ENCODE measurements around the gene KREMEN1. TPM values are rescaled to one million over a fixed set of nuclear protein-coding genes. Genes with fewer than 3 reads are reported as not detected.

KREMEN1 gene
- total and polyA plus RNA-seq, 2 of the 4 experiments (the other 2 are of a cell fraction) = 2.9 to 4.6 TPM

DNA sequence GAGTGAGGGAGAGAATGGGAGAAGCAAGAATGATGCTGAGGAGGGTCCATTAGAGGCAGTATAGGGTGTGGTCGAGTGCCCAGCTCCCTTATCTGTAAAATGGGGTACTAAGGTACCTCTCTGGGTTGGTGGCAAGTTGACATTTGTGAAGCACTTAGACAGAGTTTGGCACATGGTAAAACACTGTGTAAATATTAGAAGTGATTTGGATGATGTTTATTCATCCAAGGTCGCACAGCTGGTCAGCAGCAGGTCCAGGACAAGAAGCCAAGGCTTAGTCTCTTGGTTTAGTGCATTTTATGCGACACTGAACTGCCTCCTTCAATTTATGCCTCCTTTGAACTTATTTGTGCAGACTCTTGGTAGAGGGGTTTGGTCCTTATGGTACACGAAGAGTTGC is 19.4 kb downstream of the KREMEN1 start:
- in situ Hi-C loops (cut with MboI; ENCODE audit: low sequenced_read_pairs) (no loop called here), intact Hi-C loops (cut with micrococcal nuclease) (no loop called here), dilution Hi-C loops (cut with HindIII; ENCODE audit: low sequenced_read_pairs, unreplicated experiment) (no loop called here)
- Histone ChIP-seq H2AK9ac (replicated peaks; ENCODE audit: low read depth, low read length, poor library complexity) (no peak overlapping the region), H3K79me1 (ENCODE audit: low read depth in 1 of 2, low read length in 2 of 2) (no peaks in the 10 kb centered on the region; a peak in 1 of 4 replicates), H3K18ac (ENCODE audit: low read depth, low read length) (no peak overlapping the region; the same call in 1 of the 2 replicates), H2BK120ac (ENCODE audit: low read depth, low read length) (no peak overlapping the region), H3K9ac (ENCODE audit: low read depth, low read length) (no peak overlapping the region), H3K56ac (ENCODE audit: extremely low read depth, insufficient read depth, low read length) (no peak overlapping the region), H4K91ac (ENCODE audit: insufficient read depth, low read depth, low read length) (no peak overlapping the region), H2AFZ (replicated peaks; ENCODE audit: low read length, poor library complexity) (no peak overlapping the region), H3K4me1 (ENCODE audit: control insufficient read depth, insufficient read depth, low read length) (peaks cover 19% of the 10 kb centered on the region), H3K23ac (ENCODE audit: low read depth, low read length) (no peak overlapping the region), H3K9me3 (ENCODE audit: control insufficient read depth, insufficient read depth, low read length) (no peaks in the 10 kb centered on the region), H2AK5ac (ENCODE audit: low read depth, low read length) (no peak overlapping the region), H2BK15ac (ENCODE audit: low read depth, low read length) (no peak overlapping the region), H4K8ac (ENCODE audit: low read depth in 2 of 2, low read length in 2 of 2) (no peak overlapping the region), H2BK5ac (ENCODE audit: low read depth, low read length, poor library complexity, severe bottlenecking) (no peak overlapping the region), H3K36me3 (ENCODE audit: control insufficient read depth, insufficient read depth, low read length) (peaks cover 2% of the 10 kb centered on the region; the same call in 1 of the 2 replicates), H4K20me1 (ENCODE audit: insufficient read depth, low read length) (no peaks in the 10 kb centered on the region), H3K4me2 (ENCODE audit: low read depth, low read length) (no peak overlapping the region), H3K27ac (ENCODE audit: insufficient read depth, low read length) (no peak overlapping the region), H3K4ac (ENCODE audit: low read depth, low read length) (no peak overlapping the region; the same call in 1 of the 2 replicates), H2BK20ac (ENCODE audit: low read depth, low read length) (no peak overlapping the region; the same call in 1 of the 2 replicates), H3K4me3 (ENCODE audit: insufficient read depth, low read depth, low read length) (no peak overlapping the region), H3K14ac (replicated peaks; ENCODE audit: low read depth, low read length) (0 out of 2 replicates have a peak overlapping the region, but pooled peaks have one; percentile 26), H3K9me1 (ENCODE audit: insufficient read depth, low read length) (peaks cover 6% of the 10 kb centered on the region; the same call in 1 of the 2 replicates), H3K27me3 (ENCODE audit: control insufficient read depth, insufficient read depth, low read length) (no peaks in the 10 kb centered on the region), H4K5ac (ENCODE audit: low read depth, low read length) (no peak overlapping the region)
- ChIA-PET POLR2A (ENCODE audit: unreplicated experiment) (no interaction called here), CTCF (interaction anchor here (0.8 kb wide), 1 partner anchor 9 kb away, joined by 3 read pairs; no protein-coding TSS in a partner anchor)
- DNase-seq (no peak), ATAC-seq (ENCODE audit: low read depth) (no peak)
- BruUV-seq (replicated peaks) = no TSS peak
- no CpG with 5 or more reads among the region's 4 CpGs for WGBS, 2 experiments (ENCODE audit: extremely low coverage in 2 of 2, insufficient read length in 1 of 2)
- TF ChIP-seq POLR2A (IDR thresholded peaks at IDR 0.05; ENCODE audit: low read depth, low read length) (no peak), NFE2L2 (IDR thresholded peaks at IDR 0.05; ENCODE audit: low read depth, low read length) (no peak), RCOR1 (IDR thresholded peaks at IDR 0.05; ENCODE audit: insufficient replicate concordance, low read length) (no peak), BHLHE40 (IDR thresholded peaks at IDR 0.05; ENCODE audit: low read depth, low read length) (no peak), MAZ (IDR thresholded peaks at IDR 0.05; ENCODE audit: borderline replicate concordance, low read depth, low read length) (no peak), CHD1 (IDR thresholded peaks at IDR 0.05; ENCODE audit: low read depth, low read length) (no peak), RFX5 (IDR thresholded peaks at IDR 0.05; ENCODE audit: low read depth, low read length) (no peak), FOS (IDR thresholded peaks at IDR 0.05; ENCODE audit: low read depth, low read length) (no peak), RAD21 (IDR thresholded peaks at IDR 0.05; ENCODE audit: low read length) (no peak)
- TF ChIP-seq, protein P1, sequence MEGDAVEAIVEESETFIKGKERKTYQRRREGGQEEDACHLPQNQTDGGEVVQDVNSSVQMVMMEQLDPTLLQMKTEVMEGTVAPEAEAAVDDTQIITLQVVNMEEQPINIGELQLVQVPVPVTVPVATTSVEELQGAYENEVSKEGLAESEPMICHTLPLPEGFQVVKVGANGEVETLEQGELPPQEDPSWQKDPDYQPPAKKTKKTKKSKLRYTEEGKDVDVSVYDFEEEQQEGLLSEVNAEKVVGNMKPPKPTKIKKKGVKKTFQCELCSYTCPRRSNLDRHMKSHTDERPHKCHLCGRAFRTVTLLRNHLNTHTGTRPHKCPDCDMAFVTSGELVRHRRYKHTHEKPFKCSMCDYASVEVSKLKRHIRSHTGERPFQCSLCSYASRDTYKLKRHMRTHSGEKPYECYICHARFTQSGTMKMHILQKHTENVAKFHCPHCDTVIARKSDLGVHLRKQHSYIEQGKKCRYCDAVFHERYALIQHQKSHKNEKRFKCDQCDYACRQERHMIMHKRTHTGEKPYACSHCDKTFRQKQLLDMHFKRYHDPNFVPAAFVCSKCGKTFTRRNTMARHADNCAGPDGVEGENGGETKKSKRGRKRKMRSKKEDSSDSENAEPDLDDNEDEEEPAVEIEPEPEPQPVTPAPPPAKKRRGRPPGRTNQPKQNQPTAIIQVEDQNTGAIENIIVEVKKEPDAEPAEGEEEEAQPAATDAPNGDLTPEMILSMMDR (conservative IDR thresholded peaks at IDR 0.05; ENCODE audit: low read depth, low read length) = no peak
- TF ChIP-seq, protein P2, sequence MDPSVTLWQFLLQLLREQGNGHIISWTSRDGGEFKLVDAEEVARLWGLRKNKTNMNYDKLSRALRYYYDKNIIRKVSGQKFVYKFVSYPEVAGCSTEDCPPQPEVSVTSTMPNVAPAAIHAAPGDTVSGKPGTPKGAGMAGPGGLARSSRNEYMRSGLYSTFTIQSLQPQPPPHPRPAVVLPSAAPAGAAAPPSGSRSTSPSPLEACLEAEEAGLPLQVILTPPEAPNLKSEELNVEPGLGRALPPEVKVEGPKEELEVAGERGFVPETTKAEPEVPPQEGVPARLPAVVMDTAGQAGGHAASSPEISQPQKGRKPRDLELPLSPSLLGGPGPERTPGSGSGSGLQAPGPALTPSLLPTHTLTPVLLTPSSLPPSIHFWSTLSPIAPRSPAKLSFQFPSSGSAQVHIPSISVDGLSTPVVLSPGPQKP (IDR thresholded peaks at IDR 0.05; ENCODE audit: borderline replicate concordance, low read depth, low read length) = no peak
